Pancreas (tissue), 10 donors: ENCODE data around the gene HBS1L. TPM values are rescaled to one million over a fixed set of nuclear protein-coding genes. Genes with fewer than 3 reads are reported as not detected.

Experiments
- ATAC-seq, 4 donors: fragments of 200-7000 bp; cut with Tn5 transposase; one replicate each; pipeline versions ENCODE4 v1.8.0 to v1.9.1; 2020; ENCODE audit warnings: mild to moderate bottlenecking in 4 of 4, moderate library complexity in 4 of 4
- DNase-seq, 6 donors: peaks; one replicate each; pipeline ENCODE4 v3.0.0-alpha.2; 2020
- FAIRE-seq: peaks from 2 replicates; lab custom pipeline; 2012; peaks lifted over from hg19 to GRCh38; lab: Jason Lieb, UNC
- H3K27ac ChIP-seq, 4 donors: fragments of 200-600 bp; sonication (generic); 1 replicate in 3 of 4; 2 replicates in 1 of 4; pipeline versions ENCODE4 v1.5.0 to v1.8.0; 2020
- H3K27me3 ChIP-seq, 4 donors: fragments of 200-600 bp; one replicate each; pipeline ENCODE4 v1.8.0; 2021
- H3K36me3 ChIP-seq, 3 donors: fragments of 200-600 bp; sonication (generic) in 1 of 3; one replicate each; pipeline versions ENCODE4 v1.5.0 to v1.8.0; 2020 to 2021
- H3K4me1 ChIP-seq, 3 donors: fragments of 200-600 bp; one replicate each; pipeline ENCODE4 v1.8.0; 2021
- H3K4me3 ChIP-seq, 4 donors: fragments of 200-600 bp; sonication (generic) in 2 of 4; one replicate each; pipeline versions ENCODE4 v1.5.0 to v1.8.0; 2020 to 2021
- H3K9me3 ChIP-seq, 4 donors: fragments of 200-600 bp; one replicate each; pipeline ENCODE4 v1.8.0; 2021
- WGBS, 2 donors: extraction: QIAGEN DNeasy Blood & Tissue Kit; methylation state at CpG; one replicate each; pipeline ENCODE4 v1.1.7; 2013; 5-methylcytosine and 5-hydroxymethylcytosine counted together
- intact Hi-C, 3 donors: fragments of 100-400 bp; cut with DNase I; formaldehyde crosslinking; loops; one replicate each; pipeline versions ENCODE4 v1.11.1 to v1.14.2; 2022
- polyA plus RNA-seq, 2 donors: library from polyadenylated mRNA; stranded (reverse); fragments of 200-250 nt; gene quantifications; one replicate each; pipeline ENCODE4 v1.2.3, GENCODE V29; 2013
- total RNA-seq, 6 donors: library from RNA; stranded (reverse); fragmentation: NEBNext Ultra II Directional in 4 of 6; extraction: Animal tissue kit (Norgen Biotek cat#: 25700) in 4 of 6; gene quantifications; one replicate each; pipeline versions ENCODE4 v1.2.1 to v1.2.4, GENCODE V29; 2021 to 2023
- TF ChIP-seq, protein P1 (sequence below), 4 donors: fragments of 200-600 bp; sonication (generic) in 3 of 4; IDR thresholded peaks; one replicate each; pipeline versions ENCODE4 v1.5.0 to v1.8.0; 2021; ENCODE audit warnings: antibody characterized with exemption in 4 of 4
- donor health status: healthy with polysubstance abuse.
- donor health status: DM: no; HTN: no; CAD: no; lungs with moderate emphysema.
- donor health status: DM: no; HTN: no; CAD: no.
- donor health status: control.
- donor health status: control.
- donor health status: Bipolar disorder and iron deficiency.
- donor health status: DM: yes; HTN: yes; CAD: no.
- donor health status: DM: no; HTN: no; CAD: no.
- donor health status: DM: no; HTN: no; CAD: no.
- donor health status: DM: yes; HTN: yes; CAD: no.

Gene HBS1L
- total and polyA plus RNA-seq, 8 donors, result 10.3 to 41.5 (median 38.9) TPM

DNA sequence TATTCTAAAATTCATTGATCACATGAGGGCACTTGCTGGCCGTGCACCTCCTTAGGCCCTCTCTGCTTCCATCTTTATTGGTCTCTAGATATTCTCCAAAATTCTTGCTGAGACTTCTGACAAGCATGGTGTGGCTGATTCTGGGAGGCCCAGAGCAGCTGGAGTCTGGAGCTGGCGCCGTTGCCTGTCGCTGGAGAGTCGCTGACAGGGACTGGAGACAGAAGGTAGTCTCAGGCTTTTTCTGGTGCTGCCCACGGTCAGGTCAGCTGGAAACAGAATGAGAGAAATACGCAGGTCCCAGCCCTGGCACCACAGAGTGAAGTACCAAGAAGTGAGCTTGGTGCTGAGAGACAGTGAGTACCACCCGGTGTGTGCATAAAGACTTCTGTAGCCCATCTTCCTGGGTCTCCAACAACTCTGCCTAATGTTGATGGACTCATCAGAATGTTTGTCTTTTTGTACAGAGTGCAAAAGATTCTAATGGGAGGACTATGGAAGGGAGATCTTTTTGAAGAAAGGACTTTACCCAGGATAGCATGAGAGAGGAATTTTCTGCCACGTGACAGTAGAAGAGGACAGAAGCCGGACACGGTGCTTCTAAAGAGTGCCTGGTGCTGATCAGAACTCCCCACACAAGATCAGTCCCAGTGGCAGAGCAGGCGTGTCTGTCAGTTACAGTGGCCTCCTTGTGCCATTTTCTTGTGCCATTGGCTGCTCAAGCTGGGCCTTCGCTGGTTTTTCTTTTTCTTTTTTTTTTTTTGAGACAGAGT, 102.9 kb downstream of the HBS1L start:
- ATAC-seq (no peak), DNase-seq (no peak), FAIRE-seq (no peak)
- H3K27me3 ChIP-seq, result no peaks in the 10 kb centered on the region
- TF ChIP-seq, protein P1, sequence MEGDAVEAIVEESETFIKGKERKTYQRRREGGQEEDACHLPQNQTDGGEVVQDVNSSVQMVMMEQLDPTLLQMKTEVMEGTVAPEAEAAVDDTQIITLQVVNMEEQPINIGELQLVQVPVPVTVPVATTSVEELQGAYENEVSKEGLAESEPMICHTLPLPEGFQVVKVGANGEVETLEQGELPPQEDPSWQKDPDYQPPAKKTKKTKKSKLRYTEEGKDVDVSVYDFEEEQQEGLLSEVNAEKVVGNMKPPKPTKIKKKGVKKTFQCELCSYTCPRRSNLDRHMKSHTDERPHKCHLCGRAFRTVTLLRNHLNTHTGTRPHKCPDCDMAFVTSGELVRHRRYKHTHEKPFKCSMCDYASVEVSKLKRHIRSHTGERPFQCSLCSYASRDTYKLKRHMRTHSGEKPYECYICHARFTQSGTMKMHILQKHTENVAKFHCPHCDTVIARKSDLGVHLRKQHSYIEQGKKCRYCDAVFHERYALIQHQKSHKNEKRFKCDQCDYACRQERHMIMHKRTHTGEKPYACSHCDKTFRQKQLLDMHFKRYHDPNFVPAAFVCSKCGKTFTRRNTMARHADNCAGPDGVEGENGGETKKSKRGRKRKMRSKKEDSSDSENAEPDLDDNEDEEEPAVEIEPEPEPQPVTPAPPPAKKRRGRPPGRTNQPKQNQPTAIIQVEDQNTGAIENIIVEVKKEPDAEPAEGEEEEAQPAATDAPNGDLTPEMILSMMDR (IDR thresholded peaks at IDR 0.05), result no peak
- peaks cover 0 to 8% (median 0%) of the 10 kb centered on the region in 3 donors for H3K4me1 ChIP-seq
- H3K9me3 ChIP-seq, result no peaks in the 10 kb centered on the region
- H3K36me3 ChIP-seq, result no peaks in the 10 kb centered on the region
- H3K27ac ChIP-seq, result no peak overlapping the region
- H3K4me3 ChIP-seq, result no peak overlapping the region
- WGBS, 2 donors, result 83 to 89% methylated on average over 13 of the region's 13 CpGs
- intact Hi-C loops, result no loop called here

DNA sequence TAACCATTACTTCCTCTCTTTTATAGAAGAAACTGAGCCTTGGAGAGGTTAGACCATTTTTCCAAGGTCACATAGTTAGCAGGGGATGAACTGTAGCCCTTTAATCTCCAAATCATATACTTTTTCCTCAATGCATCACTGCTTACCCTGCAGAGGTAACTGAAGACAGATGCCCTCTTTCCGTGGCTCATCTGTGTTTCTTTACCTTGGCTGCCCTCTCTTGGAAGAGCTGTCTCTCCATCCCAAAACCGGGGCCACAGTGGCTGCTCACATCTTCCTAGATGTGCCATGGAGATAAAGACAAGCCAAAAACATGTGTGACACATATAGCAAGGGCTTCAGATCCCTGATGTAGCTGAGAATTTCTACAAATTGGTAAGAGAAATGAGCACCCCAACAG, 104.1 kb downstream of the HBS1L start:
- Histone ChIP-seq H3K36me3 (no peaks in the 10 kb centered on the region), H3K4me3 (no peak overlapping the region), H3K9me3 (no peaks in the 10 kb centered on the region), H3K27ac (no peak overlapping the region), H3K27me3 (no peaks in the 10 kb centered on the region), H3K4me1 (peaks cover 0 to 8% (median 0%) of the 10 kb centered on the region in 3 donors)
- DNase-seq (no peak), FAIRE-seq (no peak), ATAC-seq (no peak)
- intact Hi-C loops, result no loop called here
- WGBS, 2 donors, result 49 to 55% methylated on average over 2 of the region's 2 CpGs
- TF ChIP-seq, protein P1 (IDR thresholded peaks at IDR 0.05), result no peak

DNA sequence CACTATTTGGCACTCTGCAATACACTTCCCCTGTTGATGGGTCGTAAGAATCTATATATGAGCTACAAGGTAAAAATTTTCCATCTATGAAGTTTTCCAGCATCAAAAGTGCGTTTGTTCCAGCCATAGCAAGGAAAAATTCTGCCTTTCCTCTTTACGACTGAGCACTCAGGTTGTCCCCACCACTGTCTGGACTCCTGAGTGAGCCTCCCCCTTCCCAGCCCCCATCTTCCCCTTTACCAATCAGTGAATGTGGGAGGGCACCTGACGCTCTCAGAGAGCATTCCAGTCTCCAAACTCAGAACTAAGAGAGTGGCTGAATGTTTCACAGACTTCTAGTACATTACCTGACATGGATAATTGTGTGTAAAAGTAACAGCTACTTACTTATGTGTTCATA, 104.7 kb downstream of the HBS1L start, which contains the start of gene ALDH8A1:
Gene ALDH8A1 (minus strand): TSS at position 175 of the 400 bp plus-strand sequence. CDS start 48 bp downstream, at position 127.
- Histone ChIP-seq H3K36me3 (no peaks in the 10 kb centered on the region), H3K27me3 (no peaks in the 10 kb centered on the region), H3K4me1 (peaks cover 0 to 8% (median 0%) of the 10 kb centered on the region in 3 donors), H3K4me3 (no peak within 1 kb of the TSS), H3K27ac (no peak within 1 kb of the TSS), H3K9me3 (no peaks in the 10 kb centered on the region)
- intact Hi-C loops, result no loop called here
- WGBS, 2 donors, result 68 to 78% methylated on average over 4 of the region's 4 CpGs
- no peak for ATAC-seq
- TF ChIP-seq, protein P1 (IDR thresholded peaks at IDR 0.05), result no peak
- no peak for DNase-seq
- no peak for FAIRE-seq

DNA sequence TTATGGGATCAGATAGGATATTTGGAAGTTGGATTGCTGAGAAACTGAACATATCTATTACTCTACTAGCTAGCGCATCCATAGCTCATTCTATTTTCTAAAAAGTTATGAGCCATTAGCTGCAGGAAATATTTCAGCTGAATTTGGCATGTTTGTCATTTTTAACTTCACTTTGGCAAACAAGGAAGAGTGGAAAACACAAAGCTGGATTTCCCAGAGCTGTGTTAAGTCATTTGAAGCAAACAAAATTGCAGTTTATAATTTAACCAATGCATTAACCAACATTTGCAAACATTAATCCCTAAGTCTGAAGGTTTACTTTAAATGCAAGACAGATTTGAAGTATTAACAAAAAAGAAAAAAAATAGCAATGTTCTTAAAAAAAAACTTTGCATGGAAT, 105.9 kb downstream of the HBS1L start:
- no peaks in the 10 kb centered on the region for H3K36me3 ChIP-seq
- intact Hi-C loops, result no loop called here
- FAIRE-seq (no peak), ATAC-seq (no peak), DNase-seq (no peak)
- H3K4me1 ChIP-seq, result peaks cover 0 to 8% (median 0%) of the 10 kb centered on the region in 3 donors
- H3K4me3 ChIP-seq, result no peak overlapping the region
- WGBS, 2 donors, result 63 to 67% methylated on average over 1 of the region's 1 CpG
- no peak overlapping the region for H3K27ac ChIP-seq
- H3K27me3 ChIP-seq, result no peaks in the 10 kb centered on the region
- no peaks in the 10 kb centered on the region for H3K9me3 ChIP-seq
- TF ChIP-seq, protein P1 (IDR thresholded peaks at IDR 0.05), result no peak

DNA sequence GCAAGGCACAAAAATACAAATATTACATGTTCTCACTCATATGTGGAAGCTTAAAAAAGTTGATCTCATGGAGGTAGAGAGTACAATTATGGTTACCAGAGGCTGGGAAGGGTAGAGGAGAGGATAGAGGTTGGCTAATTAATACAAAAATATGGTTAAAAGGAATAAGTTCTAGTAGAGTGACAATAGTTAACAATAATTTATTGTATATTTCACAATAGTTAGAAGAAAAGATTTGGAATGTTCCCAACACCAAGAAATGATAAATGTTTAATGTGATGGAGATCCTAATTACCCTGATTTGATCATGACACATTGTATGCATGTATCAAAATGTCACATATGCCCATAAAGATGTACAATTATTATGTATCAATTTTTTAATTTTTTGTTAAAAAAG, 106.5 kb downstream of the HBS1L start:
- no peaks in the 10 kb centered on the region for H3K9me3 ChIP-seq
- H3K4me3 ChIP-seq, result no peak overlapping the region
- peaks cover 0 to 8% (median 0%) of the 10 kb centered on the region in 3 donors for H3K4me1 ChIP-seq
- no peak overlapping the region for H3K27ac ChIP-seq
- ATAC-seq, result no peak
- no peak for FAIRE-seq
- intact Hi-C loops, result no loop called here
- DNase-seq, result no peak
- TF ChIP-seq, protein P1 (IDR thresholded peaks at IDR 0.05), result no peak
- H3K27me3 ChIP-seq, result no peaks in the 10 kb centered on the region
- no peaks in the 10 kb centered on the region for H3K36me3 ChIP-seq
